H1 (cell line): ENCODE measurements around the gene PRRC2C. TPM values are rescaled to one million over a fixed set of nuclear protein-coding genes. Genes with fewer than 3 reads are reported as not detected.

ENCODE experiments used
- CTCF ChIA-PET: fragments of 300-600 bp; sonication (Branson Sonifier 250); formaldehyde crosslinking; loops from one replicate; lab custom pipeline; 2021; ENCODE audit not compliant: partially characterized antibody; lab: Charles Lee
- POLR2A ChIA-PET: fragments of 300-600 bp; sonication (Branson Sonifier 250); formaldehyde crosslinking; loops from one replicate; lab custom pipeline; 2021; ENCODE audit warnings: inconsistent platforms; ENCODE audit not compliant: partially characterized antibody; lab: Charles Lee
- DNase-seq, 2 experiments: peaks; one replicate each; pipeline versions ENCODE4 v3.0.0 to v3.0.0-alpha.2; 2010 to 2022; ENCODE audit warnings: low spot score in 2 of 2, low read depth in 1 of 2, mixed read lengths in 1 of 2
- FAIRE-seq: peaks from 2 replicates; lab custom pipeline; 2011; peaks lifted over from hg19 to GRCh38; lab: Jason Lieb, UNC
- H2AFZ ChIP-seq: 2 replicates; pipeline ENCODE4 v1.8.1; 2012; ENCODE audit warnings: low read length, inconsistent platforms
- H2AK5ac ChIP-seq: 2 replicates; pipeline ENCODE4 v1.6.1; 2013; ENCODE audit warnings: low read depth, low read length
- H2BK120ac ChIP-seq: replicated peaks from 2 replicates; pipeline ENCODE3; 2013; ENCODE audit warnings: low read depth, low read length, inconsistent platforms
- H2BK12ac ChIP-seq: 2 replicates; pipeline ENCODE4 v1.6.1; 2013; ENCODE audit warnings: low read depth, low read length
- H2BK15ac ChIP-seq: 2 replicates; pipeline ENCODE4 v1.6.1; 2013; ENCODE audit warnings: low read length
- H2BK20ac ChIP-seq: 2 replicates; pipeline ENCODE4 v1.6.1; 2013; ENCODE audit warnings: low read length
- H2BK5ac ChIP-seq: 2 replicates; pipeline ENCODE4 v1.6.1; 2013; ENCODE audit warnings: low read depth, low read length
- H3K14ac ChIP-seq: 2 replicates; pipeline ENCODE4 v1.6.1; 2013; ENCODE audit warnings: inconsistent platforms; ENCODE audit not compliant: insufficient read length
- H3K18ac ChIP-seq: 2 replicates; pipeline ENCODE4 v1.6.1; 2013; ENCODE audit warnings: low read length; ENCODE audit errors: extremely low read depth
- H3K23ac ChIP-seq: 2 replicates; pipeline ENCODE4 v1.6.1; 2013; ENCODE audit warnings: inconsistent platforms; ENCODE audit not compliant: insufficient read length
- H3K23me2 ChIP-seq: 2 replicates; pipeline ENCODE4 v1.6.1; 2013; ENCODE audit warnings: low read depth, low read length
- H3K27ac ChIP-seq: 2 replicates; pipeline ENCODE4 v1.6.1; 2011; ENCODE audit warnings: low read depth, low read length, inconsistent platforms
- H3K27me3 ChIP-seq, 4 experiments: replicated peaks in 1 of 4; 1 replicate in 1 of 4; 2 replicates in 3 of 4; pipeline versions ENCODE4 v1.6.1 to v1.8.1; 2011 to 2013; ENCODE audit warnings: low read length in 3 of 4, mild to moderate bottlenecking in 3 of 4, inconsistent platforms in 2 of 4, mixed read lengths in 2 of 4, moderate library complexity in 1 of 4; ENCODE audit not compliant: control insufficient read depth in 3 of 4, insufficient read depth in 3 of 4; ENCODE audit errors: extremely low read depth in 1 of 4
- H3K36me3 ChIP-seq, 4 experiments: 2 replicates each; pipeline versions ENCODE4 v1.6.1 to v1.8.1; 2011 to 2013; ENCODE audit warnings: mild to moderate bottlenecking in 4 of 4, low read length in 3 of 4, moderate library complexity in 2 of 4, control low read depth in 1 of 4, inconsistent platforms in 1 of 4; ENCODE audit not compliant: insufficient read depth in 4 of 4, control insufficient read depth in 2 of 4
- H3K4ac ChIP-seq: replicated peaks from 2 replicates; pipeline ENCODE3; 2013; ENCODE audit warnings: low read length, low read depth, mixed read lengths, inconsistent platforms; ENCODE audit not compliant: insufficient read length
- H3K4me1 ChIP-seq, 4 experiments: replicated peaks in 1 of 4; 1 replicate in 1 of 4; 2 replicates in 3 of 4; pipeline versions ENCODE4 v1.6.1 to v1.8.1; 2011 to 2013; ENCODE audit warnings: low read length in 3 of 4, inconsistent platforms in 2 of 4, mixed read lengths in 1 of 4; ENCODE audit not compliant: insufficient read depth in 4 of 4, control insufficient read depth in 3 of 4
- H3K4me2 ChIP-seq, 2 experiments: 2 replicates each; pipeline versions ENCODE4 v1.6.1 to v1.8.1; 2011 to 2013; ENCODE audit warnings: low read depth in 2 of 2, low read length in 2 of 2, control low read depth in 1 of 2, inconsistent platforms in 1 of 2, mild to moderate bottlenecking in 1 of 2; ENCODE audit not compliant: insufficient read depth in 1 of 2
- H3K4me3 ChIP-seq, 4 experiments: fragments of 200-600, 300-600 bp in 1 of 4; sonication (generic), shearing (Covaris generic), sonication (Bioruptor Twin) in 1 of 4; 2 replicates each; pipeline versions ENCODE4 v1.5.1 to v1.8.1; 2011 to 2016; ENCODE audit warnings: low read length in 4 of 4, low read depth in 3 of 4, control low read depth in 2 of 4, inconsistent platforms in 2 of 4, mild to moderate bottlenecking in 2 of 4, mixed read lengths in 1 of 4, moderate library complexity in 1 of 4; ENCODE audit not compliant: insufficient read depth in 2 of 4; ENCODE audit errors: extremely low read depth in 1 of 4
- H3K56ac ChIP-seq: replicated peaks from 2 replicates; pipeline ENCODE3; 2013; ENCODE audit warnings: low read depth, mild to moderate bottlenecking, mixed read lengths, low read length, inconsistent platforms; ENCODE audit not compliant: insufficient read length
- H3K79me1 ChIP-seq: 2 replicates; pipeline ENCODE4 v1.6.1; 2013; ENCODE audit warnings: low read depth, low read length, control low read depth
- H3K79me2 ChIP-seq, 2 experiments: 2 replicates each; pipeline versions ENCODE4 v1.6.1 to v1.8.1; 2012 to 2013; ENCODE audit warnings: low read length in 2 of 2, mild to moderate bottlenecking in 2 of 2, inconsistent platforms in 1 of 2; ENCODE audit not compliant: insufficient read depth in 2 of 2, control insufficient read depth in 1 of 2
- H3K9ac ChIP-seq, 4 experiments: replicated peaks in 1 of 4; 1 replicate in 1 of 4; 2 replicates in 3 of 4; pipeline versions ENCODE4 v1.6.1 to v1.8.1; 2011 to 2013; ENCODE audit warnings: low read depth in 3 of 4, low read length in 3 of 4, control low read depth in 2 of 4, mild to moderate bottlenecking in 2 of 4, moderate library complexity in 2 of 4, inconsistent platforms in 1 of 4; ENCODE audit errors: extremely low read depth in 1 of 4
- H3K9me3 ChIP-seq, 2 experiments: 2 replicates each; pipeline versions ENCODE4 v1.6.1 to v1.8.1; 2012 to 2013; ENCODE audit warnings: mild to moderate bottlenecking in 2 of 2, moderate library complexity in 2 of 2, control low read depth in 1 of 2, inconsistent platforms in 1 of 2, low read depth in 1 of 2, low read length in 1 of 2, mixed read lengths in 1 of 2; ENCODE audit not compliant: insufficient read depth in 2 of 2
- H4K20me1 ChIP-seq, 2 experiments: replicated peaks in 1 of 2; 2 replicates each; pipeline versions ENCODE3 to v1.8.1; 2011 to 2013; ENCODE audit warnings: inconsistent platforms in 2 of 2, low read length in 2 of 2, mild to moderate bottlenecking in 1 of 2; ENCODE audit not compliant: insufficient read depth in 2 of 2, control insufficient read depth in 1 of 2
- H4K5ac ChIP-seq: 2 replicates; pipeline ENCODE4 v1.6.1; 2013; ENCODE audit warnings: low read length, low read depth, mixed read lengths, inconsistent platforms; ENCODE audit not compliant: insufficient read length
- H4K8ac ChIP-seq: 2 replicates; pipeline ENCODE4 v1.8.0; 2013; ENCODE audit warnings: mild to moderate bottlenecking, moderate library complexity, low read length, inconsistent platforms; ENCODE audit not compliant: insufficient read depth; ENCODE audit errors: extremely low read depth
- H4K91ac ChIP-seq: replicated peaks from 2 replicates; pipeline ENCODE3; 2013; ENCODE audit warnings: low read length, mixed read lengths, inconsistent platforms; ENCODE audit not compliant: insufficient read length
- BRCA1 ChIP-seq: IDR thresholded peaks from 2 replicates; pipeline ENCODE4 v1.6.1; 2012; ENCODE audit warnings: low read depth, low read length, improper control_type of control experiment
- CHD1 ChIP-seq: IDR thresholded peaks from 2 replicates; pipeline ENCODE4 v1.6.1; 2012; ENCODE audit warnings: low read depth, low read length, improper control_type of control experiment
- CTBP2 ChIP-seq: IDR thresholded peaks from 2 replicates; pipeline ENCODE4 v1.7.0; 2011; ENCODE audit warnings: borderline replicate concordance, mild to moderate bottlenecking, moderate library complexity, mixed read lengths, low read length; ENCODE audit not compliant: insufficient read depth, insufficient read length
- EP300 ChIP-seq, 2 experiments: IDR thresholded peaks; 1 replicate in 1 of 2; 2 replicates in 1 of 2; pipeline ENCODE4 v1.6.1; 2011 to 2012; ENCODE audit warnings: low read depth in 2 of 2, low read length in 2 of 2, mild to moderate bottlenecking in 2 of 2, borderline replicate concordance in 1 of 2, inconsistent platforms in 1 of 2, moderate library complexity in 1 of 2
- MAFK ChIP-seq: IDR thresholded peaks from 2 replicates; pipeline ENCODE4 v1.6.1; 2012; ENCODE audit warnings: low read depth, mild to moderate bottlenecking, improper control_type of control experiment, low read length
- SAP30 ChIP-seq: fragments of 300-600 bp; sonication (generic); IDR thresholded peaks from 2 replicates; pipeline ENCODE4 v1.7.1; 2012; ENCODE audit warnings: low read length, moderate library complexity, mild to moderate bottlenecking, inconsistent platforms; ENCODE audit not compliant: insufficient read depth, insufficient replicate concordance
- WGBS, 2 experiments: shearing (Covaris generic) in 1 of 2; methylation state at CpG; one replicate each; pipeline versions ENCODE4 v1.1.6 to v1.1.7; 2013 to 2015; ENCODE audit warnings: low lambda C conversion rate in 2 of 2, mixed read lengths in 2 of 2, inconsistent platforms in 1 of 2, low coverage in 1 of 2, missing lambda C conversion rate in 1 of 2; ENCODE audit not compliant: insufficient replicate concordance in 2 of 2, insufficient coverage in 1 of 2, insufficient read length in 1 of 2; ENCODE audit errors: extremely low coverage in 1 of 2, missing lambda C conversion rate in 1 of 2; 5-methylcytosine and 5-hydroxymethylcytosine counted together
- polyA plus RNA-seq, 7 experiments: library from polyadenylated mRNA; depleted of rRNA in 3 of 7; stranded (reverse) in 5 of 7; unstranded in 2 of 7; fragments of >200 nt in 5 of 7; fragments of 200-250 nt in 2 of 7; gene quantifications; 1 replicate in 5 of 7; 2 replicates in 1 of 7; 4 replicates in 1 of 7; pipeline versions ENCODE4 v1.2.1 to v1.2.3, GENCODE V29; 2011 to 2013; ENCODE audit warnings: missing spikeins in 2 of 7, mixed read lengths in 2 of 7
- total RNA-seq: library from RNA; stranded (reverse); fragmentation: NEBNext Ultra II Directional; extraction: Animal tissue kit (Norgen Biotek cat#: 25700); gene quantifications from 2 replicates; pipeline ENCODE4 v1.2.1, GENCODE V29; 2021
- TF ChIP-seq, protein P1 (sequence below): IDR thresholded peaks from 2 replicates; pipeline ENCODE4 v1.6.1; 2011; ENCODE audit warnings: low read length, improper control_type of control experiment
- TF ChIP-seq, protein P2 (sequence below): IDR thresholded peaks from 2 replicates; pipeline ENCODE4 v1.6.1; 2011; ENCODE audit warnings: low read depth, mild to moderate bottlenecking, low read length; ENCODE audit not compliant: insufficient read depth

The PRRC2C gene
- total and polyA plus RNA-seq, 2 of the 8 experiments (the other 6 are each of a cell fraction or from before 2014, with no cell fraction given): 125 to 264 TPM

- Histone ChIP-seq H3K27me3 (no peaks in the 10 kb centered on the region), H4K20me1 (peaks cover 11% of the 10 kb centered on the region in 2 experiments), H3K23me2 (no peaks in the 10 kb centered on the region), H3K4me3 (no peak overlapping the region), H2BK120ac (no peak overlapping the region), H3K23ac (no peak overlapping the region), H4K5ac (no peak overlapping the region), H3K36me3 (peaks cover 21 to 60% (median 45%) of the 10 kb centered on the region in 4 experiments), H3K18ac (no peak overlapping the region), H3K9me3 (no peaks in the 10 kb centered on the region), H4K8ac (no peak overlapping the region), H3K27ac (no peak overlapping the region), H3K4me1 (no peaks in the 10 kb centered on the region), H3K4me2 (no peak overlapping the region), H3K14ac (no peak overlapping the region), H3K56ac (no peak overlapping the region), H2BK20ac (no peak overlapping the region), H2AK5ac (no peak overlapping the region), H2BK15ac (no peak overlapping the region), H3K79me1 (no peaks in the 10 kb centered on the region), H2BK5ac (no peak overlapping the region), H3K79me2 (peaks cover 20 to 66% of the 10 kb centered on the region in 2 experiments), H3K4ac (no peak overlapping the region), H4K91ac (no peak overlapping the region), H2AFZ (no peak overlapping the region), H2BK12ac (no peak overlapping the region), H3K9ac (no peak overlapping the region)
- DNase-seq (no peak), FAIRE-seq (no peak)
- ChIA-PET POLR2A (interaction anchor here (0.6 to 2.0 kb wide), 2 partner anchors 14 to 312 kb away, joined by 3 to 8 read pairs; no protein-coding TSS in a partner anchor), CTCF (no interaction called here)
- WGBS, 2 experiments: 65% methylated on average over 1 of the region's 1 CpG; no CpG with 5 or more reads in 1 of the 2 experiments
- no peak for TF ChIP-seq CHD1
- TF ChIP-seq, protein P1, sequence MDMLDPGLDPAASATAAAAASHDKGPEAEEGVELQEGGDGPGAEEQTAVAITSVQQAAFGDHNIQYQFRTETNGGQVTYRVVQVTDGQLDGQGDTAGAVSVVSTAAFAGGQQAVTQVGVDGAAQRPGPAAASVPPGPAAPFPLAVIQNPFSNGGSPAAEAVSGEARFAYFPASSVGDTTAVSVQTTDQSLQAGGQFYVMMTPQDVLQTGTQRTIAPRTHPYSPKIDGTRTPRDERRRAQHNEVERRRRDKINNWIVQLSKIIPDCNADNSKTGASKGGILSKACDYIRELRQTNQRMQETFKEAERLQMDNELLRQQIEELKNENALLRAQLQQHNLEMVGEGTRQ: no peak
- no peak for TF ChIP-seq MAFK
- TF ChIP-seq EP300 (IDR thresholded peaks at IDR 0.05; ENCODE audit: borderline replicate concordance in 1 of 2, low read depth in 2 of 2, low read length in 2 of 2): no peak
- no peak for TF ChIP-seq SAP30
- no peak for TF ChIP-seq BRCA1
- TF ChIP-seq, protein P2, sequence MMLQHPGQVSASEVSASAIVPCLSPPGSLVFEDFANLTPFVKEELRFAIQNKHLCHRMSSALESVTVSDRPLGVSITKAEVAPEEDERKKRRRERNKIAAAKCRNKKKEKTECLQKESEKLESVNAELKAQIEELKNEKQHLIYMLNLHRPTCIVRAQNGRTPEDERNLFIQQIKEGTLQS: no peak
- TF ChIP-seq CTBP2: no peak
Observed at GRCh38 chr1:171513743-171514142, 28.4 kb downstream of the PRRC2C start.
